RKO (cell line): ENCODE results near the gene LIN28B.

Experiments used
- DNase-seq: peaks from one replicate; pipeline ENCODE4 v3.0.0-alpha.2; 2016; ENCODE audit warnings: low spot score

The LIN28B gene

DNA sequence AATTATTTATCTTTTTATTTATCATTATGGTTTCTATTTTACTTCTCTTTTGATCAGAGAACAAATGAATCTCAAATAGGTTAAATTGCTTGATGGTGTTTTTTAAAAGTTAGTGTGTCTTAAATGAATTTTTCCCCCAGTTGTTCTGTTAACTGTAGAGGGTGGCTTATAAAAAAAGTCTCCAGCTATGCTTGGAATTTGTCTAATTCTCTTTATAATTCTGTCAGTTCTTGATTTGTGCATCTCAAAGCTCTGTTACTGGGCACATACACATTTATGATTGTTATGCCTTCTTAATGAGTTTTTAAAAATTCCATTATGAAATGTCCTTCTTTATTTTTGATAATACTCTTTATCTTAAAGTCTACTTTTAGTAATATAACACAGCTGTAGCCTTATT lies 58.0 kb downstream of the LIN28B start:
- no peak for DNase-seq

DNA sequence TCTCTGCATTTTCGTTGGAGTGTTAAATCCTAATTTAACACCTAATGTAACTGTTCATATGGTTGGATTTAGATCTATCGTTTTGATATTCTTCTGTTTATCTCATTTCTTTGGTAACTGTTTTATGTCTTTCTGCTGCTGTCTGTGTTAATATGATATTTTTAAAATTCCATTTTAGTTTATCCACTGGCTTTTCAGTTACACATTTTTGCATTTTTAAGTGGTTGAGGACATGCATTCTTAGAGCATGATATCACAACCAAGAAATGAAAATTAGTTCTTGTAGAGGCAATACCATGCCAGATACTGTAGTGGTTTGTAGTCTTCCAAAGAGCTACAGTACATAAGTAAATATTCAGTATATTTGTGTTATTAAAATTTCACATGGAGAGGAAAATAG lies 58.6 kb downstream of the LIN28B start:
- DNase-seq: no peak

DNA sequence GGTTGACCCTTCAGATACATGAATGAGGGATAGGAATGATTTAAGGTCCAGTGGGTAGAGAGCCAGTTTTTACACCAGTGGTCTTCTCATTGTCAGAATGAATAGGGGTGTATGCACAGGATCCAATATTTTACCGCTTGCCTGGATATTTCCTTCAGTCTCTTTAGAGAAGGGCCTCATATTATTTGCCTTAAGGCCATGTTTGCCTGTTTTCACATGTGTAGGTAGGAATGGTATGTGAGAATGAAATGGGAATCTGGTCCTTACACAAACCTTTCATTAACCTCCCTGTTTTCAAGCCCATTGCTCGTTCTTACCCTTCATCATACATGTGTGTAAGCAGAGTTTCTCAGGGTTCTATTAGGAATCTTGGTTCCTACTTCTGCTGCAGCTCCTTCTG lies 62.4 kb downstream of the LIN28B start:
- no peak for DNase-seq

DNA sequence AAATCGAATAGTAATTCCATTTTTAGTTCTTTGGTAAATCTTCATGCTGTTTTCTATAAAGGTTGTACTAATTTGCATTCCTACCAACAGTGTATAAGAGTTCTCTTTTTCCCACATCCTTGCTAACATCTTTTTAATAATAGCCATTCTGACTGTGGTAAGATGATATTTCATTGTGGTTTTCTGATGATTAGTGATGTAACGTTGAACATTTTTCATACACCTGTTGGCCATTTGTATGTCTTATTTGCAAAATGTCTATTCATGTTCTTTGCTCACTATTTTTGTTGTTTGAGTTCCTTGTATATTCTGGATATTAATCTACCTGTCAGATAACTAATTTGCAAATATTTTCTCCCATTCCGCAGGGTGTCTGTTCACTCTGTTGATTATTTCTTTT lies 64.5 kb downstream of the LIN28B start:
- DNase-seq: no peak

DNA sequence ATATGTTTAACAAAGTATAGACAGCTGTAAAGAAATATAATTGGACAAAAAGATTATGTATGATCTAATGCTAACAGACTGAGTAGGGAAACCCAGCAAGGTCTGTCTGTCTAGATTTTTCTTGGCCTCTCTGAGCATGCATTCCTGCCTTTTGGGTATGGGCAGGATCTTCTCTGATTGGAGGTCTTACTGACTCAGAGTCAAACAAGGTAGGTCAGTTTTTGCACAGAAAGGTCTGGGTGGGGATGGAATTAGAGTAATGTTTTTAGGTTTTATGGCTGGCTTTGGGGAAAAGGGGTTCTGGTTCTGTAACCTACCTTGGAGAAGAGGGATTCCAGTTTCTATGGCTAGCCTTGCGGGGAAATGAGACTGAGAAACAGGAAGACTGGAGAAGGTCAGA lies 65.5 kb downstream of the LIN28B start:
- no peak for DNase-seq

DNA sequence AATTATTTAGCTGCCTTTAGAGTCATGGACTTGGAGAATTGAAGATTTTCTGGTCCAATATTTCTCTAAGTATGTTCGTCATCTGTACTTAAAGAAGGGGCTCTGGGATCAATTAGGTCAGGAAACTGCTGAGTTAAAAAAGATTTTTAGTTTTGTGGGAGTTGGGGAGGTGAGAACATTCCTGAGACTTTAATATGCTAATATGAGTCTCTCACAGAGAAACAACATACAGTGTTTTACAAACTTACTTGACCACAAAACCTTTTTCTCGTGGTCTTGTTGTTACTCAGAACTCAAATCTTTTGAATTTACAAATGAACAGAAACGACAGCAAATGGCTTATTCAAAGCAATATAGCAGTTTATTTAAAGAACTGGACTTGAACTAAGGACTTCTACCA lies 67.9 kb downstream of the LIN28B start:
- DNase-seq: no peak

DNA sequence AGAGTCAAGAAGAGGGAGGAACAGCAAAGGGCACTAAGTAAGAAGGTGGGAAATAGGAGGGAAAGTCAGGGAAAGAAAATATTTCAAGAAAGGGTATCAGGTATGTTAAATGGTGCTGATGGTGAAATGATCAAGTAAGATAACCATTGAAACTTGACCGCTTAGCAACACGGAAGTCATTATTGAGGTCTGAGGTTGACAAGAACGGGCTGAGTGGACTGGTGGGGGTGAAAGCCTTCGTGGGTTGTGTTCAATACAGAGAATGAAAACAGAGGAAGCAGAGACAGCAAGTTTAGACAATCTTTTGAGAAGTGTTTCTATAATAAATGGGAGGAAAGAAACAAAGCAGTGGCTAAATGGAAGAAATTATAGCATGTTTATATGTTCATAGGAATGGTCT lies 72.0 kb downstream of the LIN28B start:
- no peak for DNase-seq

DNA sequence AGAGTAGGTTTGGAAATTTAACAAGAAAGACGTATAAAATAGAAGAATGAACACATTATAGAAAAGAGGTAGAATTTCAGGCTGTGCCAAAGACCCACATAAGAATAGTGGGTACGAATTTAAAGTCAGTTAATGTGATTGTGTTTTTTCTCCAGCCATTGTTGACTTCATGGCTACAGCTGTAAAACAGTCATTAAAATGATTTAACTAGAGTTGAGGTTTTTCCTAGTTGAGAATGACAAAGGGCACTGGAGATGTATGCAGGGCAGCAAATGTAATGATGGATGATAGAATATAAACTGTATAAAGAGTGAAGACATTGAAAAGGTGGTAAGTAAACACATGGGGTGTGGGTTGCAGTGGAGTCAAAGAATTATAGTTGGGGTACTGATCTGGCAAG lies 72.7 kb downstream of the LIN28B start:
- no peak for DNase-seq

DNA sequence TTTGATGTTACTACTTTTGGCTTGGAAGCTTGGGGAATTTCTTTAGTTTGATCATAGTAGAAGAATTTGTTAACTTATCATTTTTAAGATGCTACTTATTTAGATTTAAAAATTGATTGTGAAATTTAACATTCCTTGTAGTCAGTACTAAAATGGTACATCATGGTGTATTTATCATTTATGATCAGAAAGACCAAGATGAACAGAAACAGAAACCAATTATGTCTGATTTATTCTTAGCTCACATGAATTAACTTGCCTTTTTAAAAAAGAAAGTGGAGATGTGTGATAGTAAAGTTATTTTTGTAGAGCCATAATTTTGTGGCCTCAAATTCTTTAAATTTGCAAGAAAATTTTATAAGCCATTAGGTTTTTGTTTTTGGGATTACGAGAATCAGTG lies 77.6 kb downstream of the LIN28B start:
- no peak for DNase-seq

DNA sequence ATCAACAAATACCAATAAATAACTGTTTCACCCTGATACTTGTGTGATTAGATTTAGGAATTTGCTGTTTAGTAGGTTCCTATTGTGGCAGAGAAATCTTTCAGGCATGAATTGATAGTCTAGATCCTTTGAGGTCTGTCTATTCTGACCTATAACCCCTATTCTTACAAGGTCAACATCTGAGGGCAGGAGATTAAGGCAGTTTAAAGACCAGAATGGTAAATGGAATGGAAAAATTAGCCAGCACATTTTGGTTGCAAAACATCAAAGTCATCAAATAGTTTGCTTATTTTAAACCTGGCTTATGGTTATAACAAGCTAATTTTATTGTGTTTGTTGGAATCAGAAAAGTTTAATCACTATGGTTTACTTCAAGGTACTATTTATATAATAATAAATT lies 78.4 kb downstream of the LIN28B start:
- no peak for DNase-seq

DNA sequence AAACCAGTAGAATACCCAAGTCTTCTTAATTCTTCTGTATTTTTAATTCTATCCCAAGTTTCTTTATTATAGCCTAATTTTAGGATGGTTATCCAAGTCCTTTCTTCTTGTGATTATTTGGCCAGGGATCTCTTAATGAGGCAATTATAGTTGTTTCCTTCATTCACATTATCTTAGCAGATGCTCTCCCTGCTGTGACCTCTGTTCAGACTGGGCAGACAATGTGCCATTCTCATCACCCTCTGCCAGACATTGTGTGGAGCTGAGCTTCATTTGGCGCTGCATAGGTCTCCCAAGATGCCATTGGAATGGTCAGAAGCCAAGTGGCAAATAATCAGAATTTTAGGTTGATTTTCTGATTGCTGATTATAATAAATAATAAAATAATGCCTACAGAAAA lies 79.4 kb downstream of the LIN28B start:
- DNase-seq: no peak

DNA sequence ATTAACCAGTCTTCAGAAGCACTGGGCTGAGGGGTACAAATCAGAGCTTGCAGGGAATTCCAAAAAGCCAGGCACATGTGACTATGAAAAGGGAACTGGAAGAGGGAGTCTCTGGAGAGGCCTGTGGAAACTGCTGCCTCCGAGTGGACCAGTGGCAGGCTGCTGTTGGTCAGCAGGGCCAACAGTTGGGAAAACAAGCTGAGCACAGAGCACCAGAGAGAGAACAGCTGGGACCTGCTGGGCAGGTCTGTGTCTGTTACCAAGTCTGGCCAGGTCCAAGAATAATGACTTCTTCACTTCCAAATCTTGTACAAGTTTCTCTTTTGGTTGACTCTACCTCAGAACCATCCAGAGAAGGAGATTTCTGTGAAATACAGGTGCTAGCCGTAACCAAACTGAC lies 81.4 kb downstream of the LIN28B start:
- DNase-seq: no peak

DNA sequence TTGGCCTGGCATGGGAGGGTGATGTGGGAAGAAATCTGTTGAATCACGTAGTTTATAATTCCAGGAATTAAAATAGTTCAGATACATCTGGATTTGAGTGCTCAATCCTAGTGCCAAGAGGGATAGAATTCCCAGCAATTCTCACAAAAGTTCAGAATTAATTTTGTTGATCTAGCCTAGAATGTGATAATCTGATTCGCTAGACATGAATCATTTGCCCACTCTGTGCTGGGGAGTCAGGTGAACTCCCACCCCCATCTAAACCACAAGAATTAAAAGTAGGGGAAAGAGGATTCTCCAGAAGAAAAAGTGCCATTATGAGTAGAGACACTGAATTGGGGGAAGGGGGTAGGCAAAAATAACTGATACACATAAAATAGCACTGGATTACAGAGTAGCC lies 85.0 kb downstream of the LIN28B start:
- no peak for DNase-seq

DNA sequence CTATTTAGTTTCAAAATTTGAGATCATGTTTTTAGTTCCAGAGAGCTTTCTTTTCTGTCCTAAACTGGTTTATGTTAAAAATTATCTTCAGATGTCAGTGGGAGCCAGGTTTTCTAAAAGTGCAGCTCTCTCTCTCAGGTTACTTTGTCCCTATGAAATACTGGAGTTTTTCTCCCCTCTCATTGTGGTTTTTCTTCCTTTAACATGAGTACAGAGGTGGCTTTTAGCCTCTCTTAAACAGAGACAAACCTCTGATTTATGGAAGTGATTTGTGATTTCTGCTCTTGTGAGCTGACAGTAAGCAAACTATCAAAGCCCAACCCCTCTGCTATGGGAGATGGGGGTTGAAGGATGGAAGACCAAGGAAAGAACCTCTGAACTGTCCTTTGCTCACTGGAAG lies 85.7 kb downstream of the LIN28B start:
- no peak for DNase-seq

DNA sequence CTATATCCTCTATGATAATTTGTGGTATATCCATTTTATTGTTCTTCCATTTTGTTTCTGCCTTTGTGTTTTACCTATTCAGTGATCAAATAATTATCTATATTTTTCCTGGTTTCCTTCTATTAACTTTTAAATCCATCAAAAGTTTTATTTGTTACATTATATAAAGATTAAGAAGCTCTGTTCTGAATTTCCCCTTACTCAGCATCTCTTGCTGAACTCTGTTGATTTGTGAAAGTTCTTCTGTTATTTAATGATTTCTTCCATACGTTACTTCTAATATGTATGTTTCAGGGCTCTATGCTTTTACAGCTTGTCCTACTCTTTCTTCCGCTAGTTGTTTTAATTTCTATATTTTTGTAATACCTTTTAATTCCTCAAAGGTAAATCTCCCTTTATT lies 87.1 kb downstream of the LIN28B start:
- DNase-seq: no peak

DNA sequence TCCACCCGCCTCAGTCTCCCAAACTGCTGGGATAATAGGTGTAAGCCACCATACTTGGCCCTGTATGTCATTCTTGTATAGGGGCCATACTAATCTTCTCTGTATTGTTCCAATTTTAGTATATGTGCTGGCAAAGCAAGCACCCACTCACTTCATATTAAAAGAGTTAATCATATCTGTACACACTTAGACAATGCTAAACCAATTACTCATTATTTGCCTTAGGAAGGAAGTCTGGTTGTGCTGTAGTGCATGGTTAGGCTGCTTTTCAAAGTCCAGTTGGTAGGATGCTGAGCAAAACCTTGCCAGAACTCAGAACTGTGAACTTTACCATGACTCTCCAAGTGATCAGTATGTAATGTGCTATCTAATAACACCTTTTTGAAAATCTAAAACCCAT lies 88.6 kb downstream of the LIN28B start:
- DNase-seq: peak; percentile 57

DNA sequence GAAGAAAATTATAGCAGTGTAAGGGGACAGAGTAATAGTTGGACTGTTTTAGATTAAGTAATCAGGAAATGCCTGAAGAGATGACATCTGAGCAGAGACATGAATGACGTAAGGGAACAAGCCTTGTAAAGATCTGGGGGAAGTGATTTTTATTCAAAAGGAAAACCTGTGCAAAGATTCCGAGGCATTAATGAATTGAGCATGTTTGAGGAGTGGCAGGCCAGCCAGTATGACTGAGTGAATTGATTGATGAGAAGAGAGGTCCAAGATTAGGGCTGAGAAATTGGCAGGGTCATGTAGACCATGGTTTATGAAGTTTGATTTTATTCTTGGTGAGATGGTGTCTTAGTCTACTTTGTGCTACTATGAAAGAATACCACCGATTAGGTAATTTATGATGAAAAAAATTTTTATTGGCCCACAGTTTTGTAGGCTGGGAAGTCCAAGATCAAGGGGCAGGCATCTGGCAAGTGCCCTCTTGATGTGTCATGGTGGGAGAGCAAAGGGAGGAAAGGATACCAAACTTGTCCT lies 95.1 kb downstream of the LIN28B start:
- DNase-seq: no peak

DNA sequence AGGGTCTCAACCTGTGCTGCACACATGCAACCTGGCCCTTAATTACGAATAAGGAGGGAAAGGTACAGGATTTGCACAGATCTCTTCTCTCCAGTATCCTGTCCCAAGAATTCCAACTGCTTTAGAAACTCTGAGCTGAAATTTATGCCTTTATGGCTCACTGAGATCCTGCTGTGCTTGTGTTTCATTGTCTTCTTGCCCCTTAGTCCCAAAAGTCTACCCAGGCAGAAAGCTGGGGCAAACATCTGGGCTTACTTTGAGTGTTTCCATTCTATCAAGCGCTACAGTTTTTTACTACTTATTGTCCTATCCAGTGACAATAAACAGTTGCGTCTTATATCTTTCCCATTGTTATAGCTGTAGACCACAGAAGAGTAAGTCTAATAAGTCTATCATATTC lies 99.7 kb downstream of the LIN28B start:
- no peak for DNase-seq

DNA sequence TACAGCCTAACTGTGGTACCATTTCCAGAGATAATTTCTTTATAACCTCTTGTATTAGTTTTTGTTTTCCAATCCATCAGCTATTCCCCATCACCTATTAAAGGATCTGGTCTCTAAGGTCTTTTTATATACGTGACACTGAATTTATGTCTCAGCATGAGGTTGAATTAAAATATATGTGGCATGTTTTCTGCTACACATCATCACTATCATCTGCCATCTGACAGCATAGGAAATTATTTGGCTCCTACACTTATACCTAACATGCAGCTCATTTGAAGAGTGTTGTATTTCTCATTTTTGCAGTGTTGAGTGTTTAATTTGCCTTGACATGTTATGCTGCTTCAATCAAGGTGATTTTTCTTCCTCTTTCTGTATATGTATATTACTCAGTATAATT lies 100.3 kb downstream of the LIN28B start:
- DNase-seq: no peak

DNA sequence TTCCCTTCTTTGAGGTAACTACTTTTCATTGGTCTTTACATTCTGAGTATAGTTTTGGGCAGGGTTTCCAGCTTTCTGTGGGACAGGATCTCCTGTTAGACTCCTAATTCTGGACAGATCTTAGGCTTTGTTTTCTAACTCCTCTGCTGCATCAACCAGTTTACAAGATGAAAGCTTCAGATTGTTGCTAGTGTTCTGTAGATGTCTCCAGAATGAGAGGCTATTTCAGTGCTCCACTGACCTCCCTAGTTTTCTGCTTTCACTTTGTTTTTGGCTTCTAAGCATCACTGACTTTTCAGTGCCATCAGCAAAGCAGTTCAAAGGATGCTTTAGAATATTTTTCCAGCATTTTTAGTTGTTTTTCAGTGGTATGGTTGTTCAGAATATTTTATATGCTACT lies 101.4 kb downstream of the LIN28B start:
- DNase-seq: no peak

DNA sequence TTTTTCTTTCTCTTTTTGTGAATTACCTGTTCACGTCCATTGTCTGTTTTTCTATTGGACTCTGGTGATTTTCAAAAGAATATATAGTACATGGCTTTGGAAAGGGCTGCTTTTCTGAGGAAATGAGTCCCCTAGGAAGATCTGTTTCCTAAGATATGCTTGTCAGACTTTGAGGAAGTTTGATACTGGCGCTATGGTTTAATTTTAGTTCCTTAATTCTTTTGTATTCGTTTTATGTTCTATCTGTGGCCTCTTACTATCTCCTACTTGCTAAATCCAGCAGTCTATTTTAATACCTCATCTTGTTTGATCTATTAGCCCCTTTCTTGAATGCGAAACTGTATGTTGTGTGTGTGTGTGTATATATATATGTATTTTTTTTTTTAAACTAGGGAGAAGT lies 101.9 kb downstream of the LIN28B start:
- DNase-seq: no peak

DNA sequence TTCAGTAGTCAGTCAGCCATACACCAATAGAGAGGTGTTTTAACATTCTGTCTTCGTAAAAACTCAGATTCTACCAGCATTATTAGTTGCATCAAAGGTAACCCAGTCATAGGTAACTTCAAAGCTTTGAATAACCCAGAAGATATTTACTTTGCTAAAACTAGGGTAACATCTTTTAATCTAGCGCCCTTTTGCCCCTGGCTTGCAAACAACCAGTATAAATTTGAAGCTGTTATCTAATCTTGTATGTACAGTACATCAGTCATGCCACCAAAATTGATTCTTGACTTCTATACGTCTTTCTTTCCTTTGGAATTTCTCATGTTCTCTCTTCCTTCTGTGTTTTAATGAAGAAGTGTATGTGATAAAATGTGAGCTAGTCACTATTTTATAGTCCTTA lies 109.3 kb downstream of the LIN28B start:
- no peak for DNase-seq

DNA sequence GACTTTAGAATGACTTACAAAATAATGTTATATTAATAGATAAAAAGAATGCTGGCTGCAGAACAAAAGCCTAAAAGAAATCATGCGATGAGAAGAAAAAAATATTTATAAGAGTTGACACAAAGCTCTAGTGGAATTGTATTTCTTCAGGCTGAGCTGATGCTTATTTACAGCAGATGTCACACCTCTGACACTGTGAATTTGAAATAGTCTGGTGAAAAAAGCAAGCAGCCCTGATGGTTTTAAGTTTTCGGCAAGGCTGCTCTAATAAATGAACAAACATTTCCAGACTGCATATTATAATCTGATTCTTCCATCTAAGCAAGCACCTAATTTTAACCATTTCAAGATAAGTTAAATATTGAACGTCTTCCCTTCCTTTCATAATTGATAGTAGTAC lies 109.9 kb downstream of the LIN28B start:
- DNase-seq: no peak

DNA sequence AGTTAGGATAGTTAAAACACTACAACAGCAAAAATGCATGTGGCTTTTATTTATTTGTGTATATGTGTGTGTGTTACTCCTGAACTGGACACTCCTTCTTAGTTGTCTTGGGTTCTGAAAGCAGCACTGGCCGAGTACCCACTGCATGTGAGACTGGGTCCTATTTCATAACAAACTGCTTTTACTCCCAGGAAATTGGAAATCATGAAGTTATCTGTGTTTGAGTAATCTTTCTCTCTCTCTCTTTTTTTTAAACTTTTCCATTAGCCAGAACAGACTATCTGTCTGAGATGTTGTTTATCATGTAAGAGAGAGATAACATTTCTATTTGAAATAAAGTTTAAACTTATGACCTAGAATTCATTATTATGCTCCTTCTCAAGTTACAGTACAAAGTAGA lies 110.4 kb downstream of the LIN28B start:
- no peak for DNase-seq

DNA sequence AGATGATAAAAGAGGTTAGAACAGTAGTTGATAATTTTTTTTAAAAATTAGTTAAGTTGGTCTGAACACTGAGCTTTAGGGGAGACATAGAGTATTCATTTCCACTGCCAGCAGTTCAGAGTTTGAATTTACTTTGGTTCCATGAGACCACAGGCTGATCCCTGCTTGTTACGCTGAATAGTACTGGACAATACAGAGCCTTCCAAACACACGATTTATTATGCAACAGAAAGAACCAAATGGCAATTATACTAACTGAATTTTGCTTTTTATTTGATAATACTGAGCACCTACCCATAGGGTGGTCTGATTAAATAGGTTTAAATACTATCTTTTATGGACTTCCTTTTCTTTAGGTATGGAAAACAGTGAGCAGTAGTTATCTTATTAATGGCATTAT lies 111.5 kb downstream of the LIN28B start:
- DNase-seq: no peak
